HG02852 (cell line): ENCODE measurements around the gene MGAT1.
A peak's percentile ranks its signal among the peaks of the same experiment; 100 is the strongest.
"Not testable (repeated sequence)": the region's sequence is repeated elsewhere in the genome, so short reads cannot be mapped to it uniquely, and the experiment has no call there.

Source experiments
- ATAC-seq: cut with Tn5 transposase; IDR thresholded peaks from one replicate; pipeline ENCODE4 v1.9.1; 2021; ENCODE audit warnings: mild to moderate bottlenecking, moderate library complexity; ENCODE audit not compliant: unreplicated experiment

The MGAT1 gene

GRCh38 chr5:180786531-180787398 is 15.8 kb downstream of the MGAT1 start:
- no peak for ATAC-seq

GRCh38 chr5:180785794-180786221 is 16.8 kb downstream of the MGAT1 start:
- no peak for ATAC-seq

GRCh38 chr5:180785121-180785781 is 17.4 kb downstream of the MGAT1 start:
- no peak for ATAC-seq

DNA sequence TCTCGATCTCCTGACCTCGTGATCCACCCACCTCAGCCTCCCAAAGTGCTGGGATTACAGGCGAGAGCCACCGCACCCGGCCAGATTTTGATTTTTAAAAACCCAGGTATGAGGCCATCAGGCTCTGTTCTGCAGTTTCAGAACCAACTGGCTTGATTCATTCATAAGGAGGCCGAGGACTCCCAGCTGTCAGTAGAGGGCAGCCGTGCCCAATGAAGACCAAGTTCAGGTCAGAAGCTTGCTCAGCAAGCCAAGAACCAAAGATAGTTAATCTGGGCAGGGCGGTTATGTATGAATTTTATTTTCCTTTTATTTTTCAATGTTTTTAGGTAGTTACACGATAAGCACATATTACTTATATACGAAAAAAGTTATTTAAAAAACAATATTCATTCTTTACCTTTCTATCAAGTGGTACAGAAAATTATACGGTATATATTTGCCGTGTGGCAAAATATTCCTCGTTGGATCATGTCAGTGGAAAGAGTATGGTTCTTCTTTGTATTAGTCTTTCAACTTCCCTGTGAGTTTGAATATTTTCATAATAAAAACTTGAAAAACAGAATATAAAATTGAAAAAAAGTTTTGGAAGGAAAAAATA is 18.0 kb downstream of the MGAT1 start:
- peak; percentile 66 for ATAC-seq

- no peak for ATAC-seq
Measured at GRCh38 chr5:180783340-180784052, 19.1 kb downstream of the MGAT1 start.

DNA sequence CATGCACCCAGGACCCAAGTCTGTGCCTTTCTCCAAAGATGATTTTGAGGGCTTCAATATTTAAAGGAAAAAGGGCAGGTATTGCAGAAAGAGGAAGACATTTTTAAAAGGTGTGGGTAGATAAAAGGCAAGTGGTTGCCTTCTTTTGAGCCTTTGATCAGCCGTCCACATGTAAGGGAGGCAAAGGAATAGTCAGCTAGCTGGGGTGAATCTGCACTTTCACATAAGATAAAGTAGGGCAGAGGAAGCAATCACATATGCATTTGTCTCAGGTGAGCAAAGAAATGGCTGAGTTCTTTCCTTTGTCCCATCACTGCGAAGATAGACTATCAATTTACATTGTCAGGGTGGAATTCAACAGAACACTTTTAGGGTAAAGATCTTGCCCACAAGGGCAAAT is 19.9 kb downstream of the MGAT1 start:
- ATAC-seq, result no peak

GRCh38 chr5:180781900-180782326 is 20.7 kb downstream of the MGAT1 start:
- ATAC-seq, result not testable (repeated sequence)

GRCh38 chr5:180779985-180780610 is 22.5 kb downstream of the MGAT1 start:
- ATAC-seq, result no peak

GRCh38 chr5:180777475-180777874 is 25.1 kb downstream of the MGAT1 start:
- ATAC-seq, result no peak

- ATAC-seq, result no peak
Measured at GRCh38 chr5:180776376-180776775, 26.2 kb downstream of the MGAT1 start.

- no peak for ATAC-seq
Measured at GRCh38 chr5:180775624-180776023, 27.0 kb downstream of the MGAT1 start.

DNA sequence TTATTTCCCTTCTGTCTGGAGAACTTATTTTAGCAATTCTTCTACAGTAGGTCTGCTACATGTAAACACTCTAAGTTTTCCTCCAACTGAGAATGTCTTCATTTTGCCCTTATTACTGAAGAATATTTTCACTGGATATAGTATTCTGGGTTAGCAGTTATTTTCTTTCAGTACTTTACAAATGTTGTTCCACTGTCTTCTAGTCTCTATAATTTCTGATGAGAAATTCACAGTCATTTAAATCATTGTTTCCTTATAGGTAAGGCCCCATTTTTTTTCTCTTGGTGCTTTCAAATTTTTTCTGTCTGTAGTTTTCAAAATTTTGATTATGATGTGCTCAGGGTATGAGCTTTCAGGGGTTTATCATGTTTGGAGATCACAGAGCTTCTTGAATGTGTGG is 30.8 kb downstream of the MGAT1 start:
- no peak for ATAC-seq

- ATAC-seq, result no peak
Measured at GRCh38 chr5:180769821-180770220, 32.8 kb downstream of the MGAT1 start.

- ATAC-seq, result no peak
Measured at GRCh38 chr5:180755601-180756000, 47.0 kb downstream of the MGAT1 start.

DNA sequence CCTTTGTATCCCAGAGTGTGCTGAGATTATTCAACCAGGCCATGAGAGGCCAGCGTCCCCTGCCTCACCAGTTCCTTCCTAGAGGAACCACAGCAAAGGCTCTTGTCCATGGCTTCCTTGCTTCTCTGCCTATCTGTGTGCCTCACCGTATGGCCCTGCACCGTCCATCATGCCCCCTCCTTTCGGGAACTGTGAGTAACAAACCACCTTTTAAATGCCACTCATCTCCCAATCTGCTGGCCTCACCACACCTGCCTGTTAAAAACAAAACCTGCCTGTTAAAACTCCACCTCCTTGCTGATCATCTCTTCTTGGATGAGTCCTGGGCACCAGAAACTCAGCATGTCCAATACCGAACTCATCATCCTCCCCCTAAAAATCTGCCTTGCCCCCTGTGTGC is 58.4 kb downstream of the MGAT1 start:
- no peak for ATAC-seq

- no peak for ATAC-seq
Measured at GRCh38 chr5:180742727-180743126, 59.9 kb downstream of the MGAT1 start.

DNA sequence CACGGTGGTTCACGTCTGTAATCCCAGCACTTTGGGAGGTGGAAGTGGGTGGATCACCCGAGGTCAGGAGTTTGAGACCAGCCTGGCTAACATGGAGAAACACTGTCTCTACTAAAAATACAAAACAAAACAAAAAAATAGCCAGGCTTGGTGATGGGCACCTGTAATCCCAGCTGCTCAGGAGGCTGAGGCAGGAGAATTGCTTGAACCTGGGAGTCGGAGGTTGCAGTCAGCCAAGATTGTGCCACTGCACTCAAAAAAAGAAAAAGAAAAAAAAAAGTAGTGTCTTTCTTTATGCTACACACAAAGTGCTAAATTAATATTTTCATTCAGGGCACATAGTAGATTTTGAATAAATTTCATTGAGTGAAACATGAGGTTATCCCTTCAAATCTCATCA is 61.7 kb downstream of the MGAT1 start:
- ATAC-seq, result not testable (repeated sequence)

- no peak for ATAC-seq
Measured at GRCh38 chr5:180739958-180740357, 62.6 kb downstream of the MGAT1 start, which contains the start of gene OR2Y1. Gene OR2Y1 (minus strand): TSS chr5:180740058. CDS start chr5:180740058, 0 bp downstream.

DNA sequence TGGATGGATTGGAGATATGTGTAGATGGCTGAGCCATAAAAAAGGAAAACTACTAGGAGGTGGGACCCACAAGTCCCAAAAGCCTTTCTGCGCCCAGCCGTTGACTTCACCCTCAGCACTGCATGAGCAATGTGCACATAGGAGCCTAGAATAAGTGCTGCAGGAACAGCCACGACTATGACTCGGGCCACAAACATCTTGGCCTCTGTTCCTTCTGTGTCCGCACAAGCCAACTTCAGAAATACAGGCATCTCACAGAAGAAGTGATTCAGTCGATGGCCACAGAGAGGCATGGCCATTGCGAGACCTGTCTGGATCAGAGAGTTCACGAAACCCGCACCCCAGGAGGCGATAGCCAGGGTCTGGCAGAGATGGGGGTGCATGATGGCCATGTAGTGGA is 63.3 kb downstream of the MGAT1 start:
- ATAC-seq, result no peak

DNA sequence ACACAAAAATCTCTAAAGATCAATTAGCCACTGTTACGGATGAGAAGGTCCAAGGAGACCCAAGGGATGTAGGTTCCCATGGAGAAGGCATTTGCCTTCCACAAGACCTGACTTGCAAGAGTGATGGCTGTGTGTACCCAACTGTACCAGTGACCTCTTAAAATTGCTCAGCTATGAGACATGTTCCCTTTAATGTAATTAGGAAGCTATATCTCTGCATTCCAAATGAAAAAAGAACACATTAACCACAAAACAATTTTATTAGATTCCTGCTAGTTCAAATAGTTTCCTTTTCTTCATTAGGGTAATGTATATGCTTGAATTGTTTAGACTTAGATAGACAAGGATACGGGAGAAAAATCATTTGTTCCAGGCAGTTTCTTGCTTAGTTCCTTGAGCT is 66.1 kb downstream of the MGAT1 start:
- no peak for ATAC-seq
